Measurements from ENCODE around the gene IL22RA1.

- TF ChIP-seq HOXA7 (CRISPR knock-in tag; IDR thresholded peaks at IDR 0.05): no peak
- no peak for TF ChIP-seq POLR2A (IDR thresholded peaks at IDR 0.05; ENCODE audit: low read length)
- no peak for TF ChIP-seq CTCF (IDR thresholded peaks at IDR 0.05)
- TF ChIP-seq CBX2 (IDR thresholded peaks at IDR 0.05; ENCODE audit: borderline replicate concordance, low read depth): no peak
- TF ChIP-seq MAX (IDR thresholded peaks at IDR 0.05): no peak
- no peak for TF ChIP-seq HES2 (IDR thresholded peaks at IDR 0.05)
- no peak for TF ChIP-seq ZFP36 (IDR thresholded peaks at IDR 0.05; ENCODE audit: borderline replicate concordance, partially characterized antibody)
- TF ChIP-seq FOXS1 (CRISPR knock-in tag; IDR thresholded peaks at IDR 0.05): no peak
- TF ChIP-seq KDM1A (IDR thresholded peaks at IDR 0.05; ENCODE audit: low read depth): no peak
- no peak for TF ChIP-seq JUN (IDR thresholded peaks at IDR 0.05)
- TF ChIP-seq RCOR1 (IDR thresholded peaks at IDR 0.05; ENCODE audit: low read depth, low read length): no peak
Observed at GRCh38 chr1:24159366-24159765, 16.4 kb upstream of the IL22RA1 start.

All from A549 (cell line).